GM19328 (cell line): ENCODE results near the gene IGSF10.
A peak's percentile ranks its signal among the peaks of the same experiment; 100 is the strongest.

Experiments used
- ATAC-seq: cut with Tn5 transposase; IDR thresholded peaks from one replicate; pipeline ENCODE4 v1.9.1; 2021; ENCODE audit warnings: mild to moderate bottlenecking, moderate library complexity; ENCODE audit not compliant: unreplicated experiment

The IGSF10 gene

GRCh38 chr3:151462278-151462780 lies 1.5 kb upstream of the IGSF10 start:
- ATAC-seq = no peak

GRCh38 chr3:151460228-151460627 lies 633 bp downstream of the IGSF10 start:
- no peak for ATAC-seq

GRCh38 chr3:151459358-151459757 lies 1.5 kb downstream of the IGSF10 start:
- ATAC-seq = no peak

- ATAC-seq = no peak
These were observed 4.8 kb downstream of the IGSF10 start for GRCh38 chr3:151456065-151456464.

- ATAC-seq = no peak
These were observed 8.0 kb downstream of the IGSF10 start for GRCh38 chr3:151452841-151453240.

GRCh38 chr3:151452368-151452767 lies 8.5 kb downstream of the IGSF10 start:
- ATAC-seq = no peak

- ATAC-seq = no peak
These were observed 14.9 kb downstream of the IGSF10 start for GRCh38 chr3:151446002-151446340.

GRCh38 chr3:151445273-151446001 lies 15.4 kb downstream of the IGSF10 start:
- no peak for ATAC-seq

GRCh38 chr3:151443583-151443982 lies 17.3 kb downstream of the IGSF10 start:
- no peak for ATAC-seq

GRCh38 chr3:151440940-151441339 lies 19.9 kb downstream of the IGSF10 start:
- no peak for ATAC-seq

- ATAC-seq = peak; percentile 71
These were observed 21.2 kb downstream of the IGSF10 start for GRCh38 chr3:151439652-151440125.

- ATAC-seq = no peak
These were observed 23.0 kb downstream of the IGSF10 start for GRCh38 chr3:151437906-151438305.

GRCh38 chr3:151436675-151437446 lies 24.0 kb downstream of the IGSF10 start:
- ATAC-seq = no peak

- no peak for ATAC-seq
These were observed 26.5 kb downstream of the IGSF10 start for GRCh38 chr3:151434151-151434890.

GRCh38 chr3:151432616-151433372 lies 28.1 kb downstream of the IGSF10 start:
- ATAC-seq = no peak

- no peak for ATAC-seq
These were observed 28.9 kb downstream of the IGSF10 start for GRCh38 chr3:151431940-151432339.

GRCh38 chr3:151430821-151431484 lies 29.9 kb downstream of the IGSF10 start:
- no peak for ATAC-seq

- no peak for ATAC-seq
These were observed 32.5 kb downstream of the IGSF10 start for GRCh38 chr3:151428386-151428785.

GRCh38 chr3:151426341-151426657 lies 34.6 kb downstream of the IGSF10 start:
- ATAC-seq = peak; percentile 84

- ATAC-seq = peak; percentile 20
These were observed 35.1 kb downstream of the IGSF10 start for GRCh38 chr3:151425627-151426340.
